ENCODE measurements around the gene MERTK. TPM values are rescaled to one million over a fixed set of nuclear protein-coding genes. Genes with fewer than 3 reads are reported as not detected.

Gene MERTK
- total and polyA plus RNA-seq, 2 of the 13 experiments (the other 11 are each of a cell fraction or from before 2014, with no cell fraction given): 37.3 to 44.7 TPM

- TF ChIP-seq ZNF362 (CRISPR knock-in tag; IDR thresholded peaks at IDR 0.05; ENCODE audit: borderline replicate concordance) (peak; percentile 85), ZNF34 (CRISPR knock-in tag; IDR thresholded peaks at IDR 0.05; ENCODE audit: borderline replicate concordance) (0 out of 2 replicates have a peak, but pooled peaks have one; percentile 38), MLXIP (CRISPR knock-in tag; IDR thresholded peaks at IDR 0.05; ENCODE audit: borderline replicate concordance) (0 out of 2 replicates have a peak, but pooled peaks have one; percentile 58), ZNF510 (CRISPR knock-in tag; IDR thresholded peaks at IDR 0.05; ENCODE audit: low read depth) (peak; percentile 62; the same call in 1 of the 2 replicates), ZFX (CRISPR knock-in tag; IDR thresholded peaks at IDR 0.05; ENCODE audit: low read depth) (peak; percentile 91), ELF1 (CRISPR knock-in tag; IDR thresholded peaks at IDR 0.05) (peak; percentile 62), DPF2 (CRISPR knock-in tag; IDR thresholded peaks at IDR 0.05; ENCODE audit: borderline replicate concordance, low read depth) (peak; percentile 41; the same call in 1 of the 2 replicates), GMEB1 (CRISPR knock-in tag; IDR thresholded peaks at IDR 0.05; ENCODE audit: borderline replicate concordance) (peak; percentile 24; the same call in 1 of the 2 replicates), RXRA (CRISPR knock-in tag; IDR thresholded peaks at IDR 0.05) (peak; percentile 86), EP300 (IDR thresholded peaks at IDR 0.05; ENCODE audit: low read depth in 2 of 2, low read length in 2 of 2) (peak in 1 of 2 experiments; percentile 76; a peak in 2 of 4 replicates), EP300 (CRISPR knock-in tag; IDR thresholded peaks at IDR 0.05; ENCODE audit: borderline replicate concordance) (peak; percentile 24; the same call in 1 of the 2 replicates), MZF1 (CRISPR knock-in tag; IDR thresholded peaks at IDR 0.05; ENCODE audit: borderline replicate concordance) (no peak), SIN3A (IDR thresholded peaks at IDR 0.05; ENCODE audit: borderline replicate concordance, low read depth, low read length) (0 out of 2 replicates have a peak, but pooled peaks have one; percentile 15), GABPA (IDR thresholded peaks at IDR 0.05; ENCODE audit: low read depth, low read length) (no peak), GABPA (CRISPR knock-in tag; IDR thresholded peaks at IDR 0.05; ENCODE audit: low read depth) (peak; percentile 71), ZNF674 (CRISPR knock-in tag; IDR thresholded peaks at IDR 0.05; ENCODE audit: low read depth) (no peak), GATA4 (IDR thresholded peaks at IDR 0.05; ENCODE audit: borderline replicate concordance, low read depth) (0 out of 2 replicates have a peak, but pooled peaks have one; percentile 15), MAZ (IDR thresholded peaks at IDR 0.05; ENCODE audit: borderline replicate concordance, low read depth, low read length) (no peak), MAZ (CRISPR knock-in tag; IDR thresholded peaks at IDR 0.05; ENCODE audit: low read depth) (0 out of 2 replicates have a peak, but pooled peaks have one; percentile 29), FIP1L1 (IDR thresholded peaks at IDR 0.05; ENCODE audit: borderline replicate concordance, insufficient read depth, low read depth, low read length) (no peak), RORA (CRISPR knock-in tag; IDR thresholded peaks at IDR 0.05) (no peak), ZNF629 (CRISPR knock-in tag; conservative IDR thresholded peaks at IDR 0.05) (peak; percentile 16; the same call in 1 of the 2 replicates)
Observed at GRCh38 chr2:111919794-111920608, 21.6 kb downstream of the MERTK start (continued).
